Choroid plexus epithelial cell (primary cell): ENCODE measurements around the gene KIFC3.
A peak's percentile ranks its signal among the peaks of the same experiment; 100 is the strongest.

ENCODE experiments used
- DNase-seq: peaks from one replicate; pipeline ENCODE4 v3.0.0-alpha.2; 2010; ENCODE audit warnings: low read depth
- H3K4me3 ChIP-seq: 2 replicates; pipeline ENCODE4 v1.5.1; 2011; ENCODE audit warnings: low read depth, mild to moderate bottlenecking, control low read depth, low read length, moderate library complexity
- TF ChIP-seq, protein P1 (sequence below): conservative IDR thresholded peaks from 2 replicates; pipeline ENCODE4 v1.5.1; 2011; ENCODE audit warnings: low read depth, mild to moderate bottlenecking, control low read depth, inconsistent platforms, low read length, moderate library complexity

The KIFC3 gene

DNA sequence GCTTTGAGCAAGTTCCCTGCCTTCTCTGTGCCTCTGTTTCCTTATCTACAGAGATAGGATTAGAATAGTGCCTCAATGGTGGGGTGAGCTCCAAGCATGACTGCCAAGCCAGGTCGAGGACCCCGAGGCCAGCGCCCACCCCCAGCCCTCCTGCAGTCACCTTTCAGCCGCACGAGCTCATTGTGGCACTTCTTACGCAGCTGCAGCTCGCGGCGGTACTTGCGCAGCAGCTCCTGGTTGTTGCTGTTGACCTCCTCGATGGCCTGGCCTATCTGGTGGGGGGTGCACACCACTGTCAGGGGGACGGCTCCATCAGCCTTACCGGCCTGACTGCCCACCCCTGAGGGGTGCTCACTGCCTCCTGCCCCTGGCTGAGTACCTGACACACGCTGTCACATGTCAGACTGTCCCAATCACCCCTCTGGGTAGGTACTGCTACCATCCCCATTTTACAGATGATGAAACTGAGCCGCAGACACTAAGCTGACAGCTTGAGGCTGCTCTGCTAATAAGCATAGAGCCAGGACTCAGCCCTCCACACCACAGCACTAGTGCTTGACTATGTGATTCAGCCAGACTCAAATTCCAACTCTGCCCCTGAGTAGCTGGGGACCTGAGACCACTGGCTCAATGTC, 35.5 kb downstream of the KIFC3 start:
- DNase-seq, result no peak
- TF ChIP-seq, protein P1, sequence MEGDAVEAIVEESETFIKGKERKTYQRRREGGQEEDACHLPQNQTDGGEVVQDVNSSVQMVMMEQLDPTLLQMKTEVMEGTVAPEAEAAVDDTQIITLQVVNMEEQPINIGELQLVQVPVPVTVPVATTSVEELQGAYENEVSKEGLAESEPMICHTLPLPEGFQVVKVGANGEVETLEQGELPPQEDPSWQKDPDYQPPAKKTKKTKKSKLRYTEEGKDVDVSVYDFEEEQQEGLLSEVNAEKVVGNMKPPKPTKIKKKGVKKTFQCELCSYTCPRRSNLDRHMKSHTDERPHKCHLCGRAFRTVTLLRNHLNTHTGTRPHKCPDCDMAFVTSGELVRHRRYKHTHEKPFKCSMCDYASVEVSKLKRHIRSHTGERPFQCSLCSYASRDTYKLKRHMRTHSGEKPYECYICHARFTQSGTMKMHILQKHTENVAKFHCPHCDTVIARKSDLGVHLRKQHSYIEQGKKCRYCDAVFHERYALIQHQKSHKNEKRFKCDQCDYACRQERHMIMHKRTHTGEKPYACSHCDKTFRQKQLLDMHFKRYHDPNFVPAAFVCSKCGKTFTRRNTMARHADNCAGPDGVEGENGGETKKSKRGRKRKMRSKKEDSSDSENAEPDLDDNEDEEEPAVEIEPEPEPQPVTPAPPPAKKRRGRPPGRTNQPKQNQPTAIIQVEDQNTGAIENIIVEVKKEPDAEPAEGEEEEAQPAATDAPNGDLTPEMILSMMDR, result no peak

DNA sequence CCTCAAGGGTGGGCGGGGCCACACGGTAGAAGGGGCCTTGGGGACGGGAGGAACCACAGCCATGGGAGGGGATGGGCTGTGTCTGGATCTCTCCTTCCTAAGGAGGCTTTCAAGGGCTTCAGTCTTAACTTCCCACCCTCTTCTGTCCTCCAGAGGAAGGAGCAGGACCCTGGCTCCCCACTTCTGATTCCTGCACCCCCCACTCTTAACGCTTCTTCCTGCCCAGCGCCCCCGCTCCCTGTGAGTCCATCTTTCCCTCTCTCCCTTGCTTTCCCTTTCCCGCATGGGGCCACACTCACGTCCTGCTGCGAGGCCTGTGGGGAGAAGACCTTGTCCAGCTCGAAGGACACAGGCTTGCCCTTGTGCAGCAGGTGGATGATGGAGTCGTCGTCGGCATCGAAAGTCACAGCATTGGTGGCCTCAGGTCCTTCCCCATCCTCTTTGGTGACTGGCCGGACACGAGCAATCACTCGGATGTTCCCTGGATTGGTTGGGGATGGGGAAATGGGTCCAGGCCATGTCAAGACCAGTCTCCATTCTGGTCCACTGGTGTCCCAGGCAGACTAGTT, 37.0 kb downstream of the KIFC3 start:
- TF ChIP-seq, protein P1, result no peak
- H3K4me3 ChIP-seq, result no peak overlapping the region
- no peak for DNase-seq

More for the DNA sequence above, 35.5 kb downstream of the KIFC3 start:
- no peak overlapping the region for H3K4me3 ChIP-seq

DNA sequence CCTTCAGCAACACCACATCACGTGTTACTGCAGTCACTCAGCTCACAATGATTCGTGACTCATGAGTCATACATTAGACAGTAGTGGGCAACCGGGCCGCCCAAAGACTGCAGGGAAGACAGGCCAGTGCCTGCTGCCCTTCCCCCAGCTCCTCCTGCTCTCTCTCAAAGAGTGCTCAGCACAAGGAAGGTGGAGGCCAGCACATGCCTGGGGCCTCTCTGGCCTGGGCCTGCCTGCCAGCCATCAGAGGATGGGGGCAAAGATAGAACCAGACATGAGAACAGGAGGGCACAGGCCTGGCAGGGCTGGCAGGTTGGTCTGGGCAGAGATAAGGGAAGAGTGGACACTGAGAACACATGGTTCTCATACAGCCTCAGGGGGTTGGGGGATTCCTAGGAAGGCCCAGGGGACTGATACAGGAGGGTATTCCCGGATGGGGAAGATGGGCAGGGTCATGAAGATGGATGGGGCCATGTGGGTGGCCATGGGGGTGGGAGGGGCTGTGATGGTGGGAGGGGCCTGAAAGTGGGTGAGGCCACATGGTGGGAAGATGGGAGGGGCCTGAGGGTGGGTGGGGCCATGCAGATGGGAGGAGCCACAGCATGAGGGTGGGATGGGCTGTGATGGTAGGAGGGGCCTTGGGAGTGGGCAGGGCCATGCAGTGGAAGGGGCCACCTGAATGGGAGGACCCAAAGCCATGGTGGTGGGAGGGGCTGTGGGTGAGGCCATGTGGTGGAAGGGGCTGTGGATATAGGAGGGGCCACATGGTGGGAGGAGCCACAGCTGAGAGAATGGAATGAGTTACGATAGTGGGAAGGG, 37.7 kb downstream of the KIFC3 start:
- DNase-seq, result peak; percentile 79
- H3K4me3 ChIP-seq, result no peak overlapping the region
- TF ChIP-seq, protein P1, result no peak

DNA sequence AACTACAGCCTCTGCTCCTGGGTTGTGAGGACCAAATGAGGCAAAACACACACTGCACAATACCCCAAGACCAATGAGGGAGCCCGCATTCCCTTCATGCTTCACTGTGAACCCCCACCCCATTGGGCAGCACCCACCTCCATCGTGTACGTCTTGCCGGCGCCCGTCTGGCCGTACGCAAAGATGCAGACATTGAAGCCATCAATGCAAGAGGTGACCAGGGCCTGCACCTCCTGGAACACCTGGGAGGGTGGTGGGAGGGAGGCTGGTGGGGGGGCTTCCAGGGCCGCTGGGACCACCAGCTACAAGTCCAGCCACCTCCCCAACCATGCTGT, 38.3 kb downstream of the KIFC3 start:
- H3K4me3 ChIP-seq, result no peak overlapping the region
- DNase-seq, result no peak
- TF ChIP-seq, protein P1, result no peak

DNA sequence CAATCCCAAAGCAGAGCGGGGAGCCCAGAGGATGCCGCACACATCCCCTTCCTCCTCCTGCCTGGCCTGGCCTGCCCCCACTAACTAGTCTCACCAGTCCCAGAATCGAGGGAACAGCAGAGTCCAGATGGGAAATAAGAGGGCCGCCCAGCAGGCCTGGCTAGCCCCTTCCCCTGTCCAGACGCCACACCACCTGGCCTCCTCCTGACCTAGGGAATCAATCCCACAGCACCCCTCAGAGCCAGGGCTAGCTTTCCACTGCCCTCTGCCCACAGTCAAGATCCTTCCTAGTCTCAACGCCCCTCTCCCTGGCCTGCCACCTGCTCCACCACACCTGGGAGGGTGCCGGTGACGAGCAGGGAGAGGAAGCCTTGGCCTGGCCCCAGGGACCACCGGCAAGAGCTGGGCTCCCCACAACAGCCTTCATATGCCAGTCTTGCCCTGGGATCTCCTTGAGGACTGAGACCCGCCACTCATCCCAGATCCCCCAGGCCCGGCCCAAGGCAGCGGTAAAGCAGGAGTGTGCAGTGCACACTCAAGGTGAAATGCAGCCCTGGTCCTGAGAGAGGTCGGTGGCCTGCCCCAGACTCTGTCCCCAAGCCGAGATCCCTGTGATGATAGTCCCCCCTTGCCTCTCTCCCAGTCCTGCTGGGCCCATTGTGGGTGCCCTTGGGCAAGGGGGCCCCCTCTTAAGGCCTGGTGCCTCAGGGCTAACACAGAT, 38.8 kb downstream of the KIFC3 start:
- no peak overlapping the region for H3K4me3 ChIP-seq
- TF ChIP-seq, protein P1, result no peak
- DNase-seq, result no peak

DNA sequence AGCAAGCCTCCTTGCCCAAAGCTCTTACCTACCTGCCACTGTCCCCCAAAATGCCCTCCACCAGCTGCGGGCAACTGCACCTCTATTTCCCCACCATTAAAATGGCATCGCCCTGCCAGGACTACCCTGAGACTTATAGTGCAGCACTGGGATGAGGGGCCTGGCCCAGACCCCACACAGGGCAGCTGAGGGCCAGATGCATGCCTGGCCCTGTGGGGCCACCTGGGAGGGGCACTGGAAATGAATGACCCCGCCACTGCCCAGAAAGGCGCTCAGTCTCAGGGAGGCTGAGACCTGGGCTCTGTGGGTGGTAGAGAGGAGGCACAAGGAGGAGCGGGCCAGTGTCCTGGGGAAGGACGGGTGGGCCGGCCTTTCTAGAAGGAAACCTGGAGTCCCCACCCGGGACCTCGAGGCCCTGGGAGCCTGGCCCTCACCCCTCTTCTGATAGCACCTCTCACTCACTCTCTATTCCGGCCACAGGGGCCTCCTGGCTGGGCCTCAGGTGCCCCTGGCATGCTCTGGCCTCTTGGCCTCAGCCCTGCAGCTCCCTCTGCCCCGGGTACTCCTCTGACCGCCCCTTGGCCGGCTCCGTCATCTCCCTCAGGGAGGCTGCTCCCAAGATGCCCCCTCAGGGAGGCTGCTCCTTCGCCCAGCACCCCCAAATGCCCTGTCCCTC, 39.8 kb downstream of the KIFC3 start:
- DNase-seq, result no peak
- TF ChIP-seq, protein P1, result no peak
- no peak overlapping the region for H3K4me3 ChIP-seq
